ENCODE results near the gene FIZ1. TPM values are rescaled to one million over a fixed set of nuclear protein-coding genes. Genes with fewer than 3 reads are reported as not detected.

Gene FIZ1
- total and polyA plus RNA-seq, 2 experiments from 2014 or later, result 2.3 to 3.4 TPM

GRCh38 chr19:55543567-55543966, 55.8 kb downstream of the FIZ1 start:
- no peak overlapping the region for H3K9ac ChIP-seq
- no peak overlapping the region for H2AFZ ChIP-seq
- H3K4me2 ChIP-seq (ENCODE audit: unreplicated experiment), result no peak overlapping the region
- in situ Hi-C loops (cut with MboI), result no loop called here
- H3K36me3 ChIP-seq (ENCODE audit: low read depth), result no peaks in the 10 kb centered on the region
- TF ChIP-seq EZH2phosphoT487 (IDR thresholded peaks at IDR 0.05; ENCODE audit: insufficient read depth, low read depth) (no peak), EZH2 (IDR thresholded peaks at IDR 0.05; ENCODE audit: insufficient read depth, poor library complexity, severe bottlenecking) (no peak)
- peaks cover 11% of the 10 kb centered on the region; the same call in 1 of the 2 replicates for H3F3A ChIP-seq (ENCODE audit: insufficient read depth)
- H4K20me1 ChIP-seq (ENCODE audit: insufficient read depth), result no peaks in the 10 kb centered on the region
- H3K79me2 ChIP-seq (ENCODE audit: insufficient read depth), result no peaks in the 10 kb centered on the region
- WGBS, 2 experiments (ENCODE audit: low coverage in 1 of 2, low lambda C conversion rate in 2 of 2, missing lambda C conversion rate in 2 of 2), result 27 to 48% methylated on average over 3 to 5 of the region's 5 CpGs
- no peak overlapping the region for H3K4me3 ChIP-seq
- no peak for DNase-seq
- no peaks in the 10 kb centered on the region for H3K9me2 ChIP-seq (ENCODE audit: insufficient read depth)
- peaks cover 15% of the 10 kb centered on the region for H3K4me1 ChIP-seq (ENCODE audit: insufficient read depth)
- no peaks in the 10 kb centered on the region for H3K9me3 ChIP-seq (ENCODE audit: low read depth)
- no peak overlapping the region for H3K27ac ChIP-seq
- no peaks in the 10 kb centered on the region for H3K27me3 ChIP-seq (replicated peaks; ENCODE audit: insufficient read depth)

GRCh38 chr19:55542292-55542855, 56.9 kb downstream of the FIZ1 start:
- Histone ChIP-seq H4K20me1 (ENCODE audit: insufficient read depth) (no peaks in the 10 kb centered on the region), H2AFZ (no peak overlapping the region), H3K79me2 (ENCODE audit: insufficient read depth) (no peaks in the 10 kb centered on the region), H3F3A (ENCODE audit: insufficient read depth) (no peaks in the 10 kb centered on the region), H3K9ac (no peak overlapping the region), H3K9me2 (ENCODE audit: insufficient read depth) (no peaks in the 10 kb centered on the region), H3K27ac (no peak overlapping the region), H3K4me2 (ENCODE audit: unreplicated experiment) (no peak overlapping the region), H3K27me3 (replicated peaks; ENCODE audit: insufficient read depth) (no peaks in the 10 kb centered on the region), H3K4me3 (no peak overlapping the region), H3K36me3 (ENCODE audit: low read depth) (no peaks in the 10 kb centered on the region), H3K4me1 (ENCODE audit: insufficient read depth) (peaks cover 11% of the 10 kb centered on the region), H3K9me3 (ENCODE audit: low read depth) (no peaks in the 10 kb centered on the region)
- no peak for DNase-seq
- WGBS, 2 experiments (ENCODE audit: low coverage in 1 of 2, low lambda C conversion rate in 2 of 2, missing lambda C conversion rate in 2 of 2), result 57 to 66% methylated on average over 2 to 7 of the region's 7 CpGs
- TF ChIP-seq EZH2 (IDR thresholded peaks at IDR 0.05; ENCODE audit: insufficient read depth, poor library complexity, severe bottlenecking) (no peak), EZH2phosphoT487 (IDR thresholded peaks at IDR 0.05; ENCODE audit: insufficient read depth, low read depth) (no peak)
- in situ Hi-C loops (cut with MboI), result no loop called here

Other genes with a start within 250 kb of the FIZ1 start
- gene COX6B2, start 244.8 kb downstream of the FIZ1 start, total RNA-seq (2014; rRNA removed; shearing (Covaris generic)), result not detected in 2 replicates
- not detected in 2 replicates for gene COX6B2, start 244.8 kb downstream of the FIZ1 start, polyA plus RNA-seq (2016; fragmentation: Nextera tagmentation; extraction: Ambion mirVana)
- not detected in 2 replicates for gene GARIN5B, start 236.3 kb downstream of the FIZ1 start, total RNA-seq (2014; rRNA removed; shearing (Covaris generic))
- not detected in 2 replicates for gene GARIN5B, start 236.3 kb downstream of the FIZ1 start, polyA plus RNA-seq (2016; fragmentation: Nextera tagmentation; extraction: Ambion mirVana)
- 12.8 and 28.7 TPM in 2 replicates for gene IL11, start 229.1 kb downstream of the FIZ1 start, total RNA-seq (2014; rRNA removed; shearing (Covaris generic))
- gene IL11, start 229.1 kb downstream of the FIZ1 start, polyA plus RNA-seq (2016; fragmentation: Nextera tagmentation; extraction: Ambion mirVana), result 6.7 and 6.9 TPM in 2 replicates
- gene TMEM190, start 222.7 kb downstream of the FIZ1 start, total RNA-seq (2014; rRNA removed; shearing (Covaris generic)), result not detected in 2 replicates
- gene TMEM190, start 222.7 kb downstream of the FIZ1 start, polyA plus RNA-seq (2016; fragmentation: Nextera tagmentation; extraction: Ambion mirVana), result 0.47 TPM in 1 of 2 replicates, not detected in the other
- 0.97 and 1.8 TPM in 2 replicates for gene TMEM238, start 215.2 kb downstream of the FIZ1 start, total RNA-seq (2014; rRNA removed; shearing (Covaris generic))
- gene TMEM238, start 215.2 kb downstream of the FIZ1 start, polyA plus RNA-seq (2016; fragmentation: Nextera tagmentation; extraction: Ambion mirVana), result not detected in 2 replicates
- 300 and 875 TPM in 2 replicates for gene RPL28, start 213.6 kb downstream of the FIZ1 start, total RNA-seq (2014; rRNA removed; shearing (Covaris generic))
- 530 and 536 TPM in 2 replicates for gene RPL28, start 213.6 kb downstream of the FIZ1 start, polyA plus RNA-seq (2016; fragmentation: Nextera tagmentation; extraction: Ambion mirVana)
- gene UBE2S, start 191.7 kb downstream of the FIZ1 start, total RNA-seq (2014; rRNA removed; shearing (Covaris generic)), result 54.4 and 82.2 TPM in 2 replicates
- 106 and 107 TPM in 2 replicates for gene UBE2S, start 191.7 kb downstream of the FIZ1 start, polyA plus RNA-seq (2016; fragmentation: Nextera tagmentation; extraction: Ambion mirVana)
- gene SHISA7, start 156.2 kb downstream of the FIZ1 start, total RNA-seq (2014; rRNA removed; shearing (Covaris generic)), result not detected in 2 replicates
- gene SHISA7, start 156.2 kb downstream of the FIZ1 start, polyA plus RNA-seq (2016; fragmentation: Nextera tagmentation; extraction: Ambion mirVana), result not detected in 2 replicates
- 103 and 116 TPM in 2 replicates for gene ISOC2, start 137.9 kb downstream of the FIZ1 start, total RNA-seq (2014; rRNA removed; shearing (Covaris generic))
- 34.0 and 35.3 TPM in 2 replicates for gene ISOC2, start 137.9 kb downstream of the FIZ1 start, polyA plus RNA-seq (2016; fragmentation: Nextera tagmentation; extraction: Ambion mirVana)
- gene C19orf85, start 134.8 kb downstream of the FIZ1 start, total RNA-seq (2014; rRNA removed; shearing (Covaris generic)), result not detected in 2 replicates
- gene C19orf85, start 134.8 kb downstream of the FIZ1 start, polyA plus RNA-seq (2016; fragmentation: Nextera tagmentation; extraction: Ambion mirVana), result not detected in 2 replicates
- gene ZNF628, start 122.9 kb downstream of the FIZ1 start, total RNA-seq (2014; rRNA removed; shearing (Covaris generic)), result 1.7 and 4.3 TPM in 2 replicates
- 1.1 TPM in 2 replicates for gene ZNF628, start 122.9 kb downstream of the FIZ1 start, polyA plus RNA-seq (2016; fragmentation: Nextera tagmentation; extraction: Ambion mirVana)
- gene NAT14, start 114.3 kb downstream of the FIZ1 start, total RNA-seq (2014; rRNA removed; shearing (Covaris generic)), result 13.4 and 13.9 TPM in 2 replicates
- gene NAT14, start 114.3 kb downstream of the FIZ1 start, polyA plus RNA-seq (2016; fragmentation: Nextera tagmentation; extraction: Ambion mirVana), result 11.1 and 12.0 TPM in 2 replicates
- gene SSC5D, start 111.1 kb downstream of the FIZ1 start, total RNA-seq (2014; rRNA removed; shearing (Covaris generic)), result 12.6 and 14.4 TPM in 2 replicates
- gene SSC5D, start 111.1 kb downstream of the FIZ1 start, polyA plus RNA-seq (2016; fragmentation: Nextera tagmentation; extraction: Ambion mirVana), result 9.8 and 10.0 TPM in 2 replicates
- not detected in 2 replicates for gene SBK2, start 62.4 kb downstream of the FIZ1 start, total RNA-seq (2014; rRNA removed; shearing (Covaris generic))
- not detected in 2 replicates for gene SBK2, start 62.4 kb downstream of the FIZ1 start, polyA plus RNA-seq (2016; fragmentation: Nextera tagmentation; extraction: Ambion mirVana)
- not detected in 2 replicates for gene SBK3, start 54.0 kb downstream of the FIZ1 start, total RNA-seq (2014; rRNA removed; shearing (Covaris generic))
- gene SBK3, start 54.0 kb downstream of the FIZ1 start, polyA plus RNA-seq (2016; fragmentation: Nextera tagmentation; extraction: Ambion mirVana), result not detected in 2 replicates
- 7.1 and 7.9 TPM in 2 replicates for gene ZNF579, start 18.7 kb downstream of the FIZ1 start, total RNA-seq (2014; rRNA removed; shearing (Covaris generic))
- gene ZNF579, start 18.7 kb downstream of the FIZ1 start, polyA plus RNA-seq (2016; fragmentation: Nextera tagmentation; extraction: Ambion mirVana), result 1.7 and 1.8 TPM in 2 replicates
- gene ZNF524, start 771 bp upstream of the FIZ1 start, total RNA-seq (2014; rRNA removed; shearing (Covaris generic)), result 9.9 and 17.8 TPM in 2 replicates
- gene ZNF524, start 771 bp upstream of the FIZ1 start, polyA plus RNA-seq (2016; fragmentation: Nextera tagmentation; extraction: Ambion mirVana), result 16.2 and 18.2 TPM in 2 replicates
- 1.3 and 1.5 TPM in 2 replicates for gene ZNF865, start 6.1 kb upstream of the FIZ1 start, total RNA-seq (2014; rRNA removed; shearing (Covaris generic))
- gene ZNF865, start 6.1 kb upstream of the FIZ1 start, polyA plus RNA-seq (2016; fragmentation: Nextera tagmentation; extraction: Ambion mirVana), result 0.21 and 0.51 TPM in 2 replicates
- 3.0 and 4.2 TPM in 2 replicates for gene ZNF784, start 25.0 kb upstream of the FIZ1 start, total RNA-seq (2014; rRNA removed; shearing (Covaris generic))
- gene ZNF784, start 25.0 kb upstream of the FIZ1 start, polyA plus RNA-seq (2016; fragmentation: Nextera tagmentation; extraction: Ambion mirVana), result 1.2 and 1.3 TPM in 2 replicates
- gene ZNF580, start 41.5 kb upstream of the FIZ1 start, total RNA-seq (2014; rRNA removed; shearing (Covaris generic)), result 7.0 and 11.7 TPM in 2 replicates
- gene ZNF580, start 41.5 kb upstream of the FIZ1 start, polyA plus RNA-seq (2016; fragmentation: Nextera tagmentation; extraction: Ambion mirVana), result 43.1 and 44.0 TPM in 2 replicates
- 8.5 and 12.1 TPM in 2 replicates for gene ZNF581, start 44.1 kb upstream of the FIZ1 start, total RNA-seq (2014; rRNA removed; shearing (Covaris generic))
- 17.6 and 20.6 TPM in 2 replicates for gene ZNF581, start 44.1 kb upstream of the FIZ1 start, polyA plus RNA-seq (2016; fragmentation: Nextera tagmentation; extraction: Ambion mirVana)
- 11.3 and 12.0 TPM in 2 replicates for gene CCDC106, start 48.7 kb upstream of the FIZ1 start, total RNA-seq (2014; rRNA removed; shearing (Covaris generic))
- gene CCDC106, start 48.7 kb upstream of the FIZ1 start, polyA plus RNA-seq (2016; fragmentation: Nextera tagmentation; extraction: Ambion mirVana), result 15.2 and 15.3 TPM in 2 replicates
- gene U2AF2, start 55.5 kb upstream of the FIZ1 start, total RNA-seq (2014; rRNA removed; shearing (Covaris generic)), result 128 and 150 TPM in 2 replicates
- 19.3 and 22.4 TPM in 2 replicates for gene U2AF2, start 55.5 kb upstream of the FIZ1 start, polyA plus RNA-seq (2016; fragmentation: Nextera tagmentation; extraction: Ambion mirVana)
- 82.2 and 103 TPM in 2 replicates for gene EPN1, start 75.7 kb upstream of the FIZ1 start, total RNA-seq (2014; rRNA removed; shearing (Covaris generic))
- gene EPN1, start 75.7 kb upstream of the FIZ1 start, polyA plus RNA-seq (2016; fragmentation: Nextera tagmentation; extraction: Ambion mirVana), result 48.8 and 53.1 TPM in 2 replicates
- not detected in 2 replicates for gene NLRP9, start 138.9 kb upstream of the FIZ1 start, total RNA-seq (2014; rRNA removed; shearing (Covaris generic))
- gene NLRP9, start 138.9 kb upstream of the FIZ1 start, polyA plus RNA-seq (2016; fragmentation: Nextera tagmentation; extraction: Ambion mirVana), result not detected in 2 replicates
- not detected in 2 replicates for gene RFPL4A, start 159.6 kb upstream of the FIZ1 start, total RNA-seq (2014; rRNA removed; shearing (Covaris generic))
- not detected in 2 replicates for gene RFPL4A, start 159.6 kb upstream of the FIZ1 start, polyA plus RNA-seq (2016; fragmentation: Nextera tagmentation; extraction: Ambion mirVana)
- gene RFPL4AL1, start 169.6 kb upstream of the FIZ1 start, total RNA-seq (2014; rRNA removed; shearing (Covaris generic)), result not detected in 2 replicates
- not detected in 2 replicates for gene RFPL4AL1, start 169.6 kb upstream of the FIZ1 start, polyA plus RNA-seq (2016; fragmentation: Nextera tagmentation; extraction: Ambion mirVana)
- gene NLRP11, start 232.5 kb upstream of the FIZ1 start, total RNA-seq (2014; rRNA removed; shearing (Covaris generic)), result not detected in 2 replicates
- gene NLRP11, start 232.5 kb upstream of the FIZ1 start, polyA plus RNA-seq (2016; fragmentation: Nextera tagmentation; extraction: Ambion mirVana), result not detected in 2 replicates
- gene NLRP4, start 237.0 kb upstream of the FIZ1 start, total RNA-seq (2014; rRNA removed; shearing (Covaris generic)), result not detected in 2 replicates
- not detected in 2 replicates for gene NLRP4, start 237.0 kb upstream of the FIZ1 start, polyA plus RNA-seq (2016; fragmentation: Nextera tagmentation; extraction: Ambion mirVana)

Data from GM23248 (cell line).